ENCODE results near the gene CLP1.

CLP1 gene

DNA sequence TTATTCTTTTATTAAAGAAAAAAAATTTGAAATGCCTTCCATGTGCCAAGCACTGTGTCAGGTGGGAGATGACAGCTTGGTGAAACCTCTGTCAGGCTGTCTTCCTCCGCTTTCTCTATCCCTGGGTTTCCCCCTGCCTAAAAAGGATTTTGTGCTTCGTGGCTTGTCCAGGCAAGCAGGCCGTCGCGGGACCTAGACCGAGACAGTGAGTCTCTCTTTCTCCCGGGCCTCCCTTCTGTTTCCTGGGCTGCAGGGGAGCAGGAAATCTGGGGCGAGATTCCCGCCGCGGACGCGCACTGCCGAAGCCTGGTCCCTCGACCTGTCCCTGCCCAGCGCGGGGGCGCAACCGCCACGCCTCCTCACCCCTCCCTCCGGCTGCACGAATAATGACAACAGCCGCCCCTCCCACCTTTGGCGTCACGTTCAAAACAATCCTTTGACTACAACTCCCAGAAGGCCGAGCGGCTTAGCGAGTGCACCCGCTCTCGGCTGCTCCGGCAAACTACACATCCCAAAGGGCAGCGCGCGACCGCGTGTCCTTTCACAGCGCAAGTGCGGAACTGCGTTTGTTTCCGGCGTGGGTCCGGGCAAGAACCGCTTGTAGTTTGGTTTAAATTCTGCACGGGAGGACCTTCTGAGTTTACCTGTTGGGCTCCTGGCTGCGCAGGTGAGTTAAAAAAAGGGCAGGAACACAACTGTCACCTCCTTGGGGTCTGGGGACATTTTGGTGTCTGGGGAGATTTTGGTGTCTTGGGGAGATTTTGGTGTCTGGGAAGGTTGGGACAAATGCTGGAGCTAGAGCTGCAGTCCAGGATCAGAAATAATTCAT is at the start of gene CLP1:
CLP1 (plus strand) TSS at position 569 of the 829 bp plus-strand sequence. CDS start 1,715 bp downstream, outside the sequence.
- peak; percentile 99 for DNase-seq
- in situ Hi-C loops (cut with MboI; ENCODE audit: low pct_unique_long_range_greater_than_20kb, low sequenced_read_pairs), result no loop called here

DNA sequence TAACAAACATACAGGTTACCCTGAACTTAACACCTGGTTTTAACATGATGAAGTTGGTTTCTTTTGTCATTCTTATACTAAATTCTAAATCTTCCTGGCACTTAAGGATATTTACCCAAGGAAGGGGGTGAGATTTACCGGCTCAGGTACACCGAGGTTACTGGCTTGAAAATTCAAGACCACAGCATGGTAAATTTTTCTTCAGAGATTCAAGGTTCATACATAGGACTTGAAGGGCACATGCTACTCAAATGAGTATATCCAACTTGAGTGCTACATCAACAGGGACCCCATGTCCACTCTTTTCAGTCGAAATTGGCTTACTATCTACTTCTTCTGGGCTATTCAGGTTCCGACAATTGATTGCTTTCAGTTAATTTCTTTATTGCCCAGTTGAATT is 47.4 kb upstream of the CLP1 start:
- in situ Hi-C loops (cut with MboI; ENCODE audit: low pct_unique_long_range_greater_than_20kb, low sequenced_read_pairs), result no loop called here
- no peak for DNase-seq

DNA sequence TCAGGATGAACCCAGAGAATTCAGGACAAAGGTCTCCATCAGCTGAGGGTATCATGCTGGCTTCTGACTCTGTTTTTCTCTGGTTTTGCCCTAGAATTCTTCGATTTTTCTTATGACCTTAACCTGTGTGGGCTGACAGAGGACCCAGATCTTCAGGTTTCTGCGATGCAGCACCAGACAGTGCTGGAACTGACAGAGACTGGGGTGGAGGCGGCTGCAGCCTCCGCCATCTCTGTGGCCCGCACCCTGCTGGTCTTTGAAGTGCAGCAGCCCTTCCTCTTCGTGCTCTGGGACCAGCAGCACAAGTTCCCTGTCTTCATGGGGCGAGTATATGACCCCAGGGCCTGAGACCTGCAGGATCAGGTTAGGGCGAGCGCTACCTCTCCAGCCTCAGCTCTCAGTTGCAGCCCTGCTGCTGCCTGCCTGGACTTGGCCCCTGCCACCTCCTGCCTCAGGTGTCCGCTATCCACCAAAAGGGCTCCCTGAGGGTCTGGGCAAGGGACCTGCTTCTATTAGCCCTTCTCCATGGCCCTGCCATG is 43.3 kb upstream of the CLP1 start:
- in situ Hi-C loops (cut with MboI; ENCODE audit: low pct_unique_long_range_greater_than_20kb, low sequenced_read_pairs), result no loop called here
- no peak for DNase-seq

DNA sequence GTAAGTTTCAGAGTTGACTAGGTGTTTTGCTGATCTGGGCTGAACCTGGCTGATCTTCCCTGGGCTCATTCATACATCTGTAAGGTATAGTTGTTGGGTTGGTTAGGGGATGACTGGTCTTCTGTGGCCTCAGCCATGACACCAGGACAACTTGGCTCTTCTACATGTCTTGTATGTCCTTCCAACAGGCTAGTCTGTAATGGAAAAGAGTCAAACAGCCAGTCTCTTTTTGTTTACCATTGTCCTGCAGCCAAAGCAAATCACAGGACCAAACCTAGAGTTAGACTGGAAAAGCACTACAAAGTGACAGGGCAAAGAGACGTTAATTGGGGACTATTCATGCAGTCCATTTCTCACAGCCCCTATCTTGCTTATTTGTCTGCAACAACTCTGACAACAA is 42.3 kb upstream of the CLP1 start:
- in situ Hi-C loops (cut with MboI; ENCODE audit: low pct_unique_long_range_greater_than_20kb, low sequenced_read_pairs), result no loop called here
- no peak for DNase-seq

DNA sequence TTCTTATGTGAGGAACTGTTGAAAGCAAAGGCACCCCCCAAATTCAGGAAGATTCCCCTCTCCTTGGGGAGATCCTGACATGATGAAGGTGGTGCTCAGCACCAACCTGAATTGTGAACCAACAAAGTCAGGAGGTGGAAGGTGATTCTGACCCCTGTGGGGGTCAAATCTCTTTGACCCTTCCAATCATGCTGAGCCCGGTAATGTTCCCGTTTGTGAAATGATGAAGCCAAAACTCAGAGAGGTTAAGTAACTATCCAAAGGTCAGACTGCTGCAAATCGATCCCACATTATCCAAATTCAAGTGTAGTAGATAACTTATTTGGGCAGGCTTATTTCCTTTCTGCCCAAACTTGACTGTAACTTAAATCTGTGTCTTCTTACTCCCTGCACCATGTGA is 41.0 kb upstream of the CLP1 start:
- DNase-seq, result no peak
- in situ Hi-C loops (cut with MboI; ENCODE audit: low pct_unique_long_range_greater_than_20kb, low sequenced_read_pairs), result no loop called here

DNA sequence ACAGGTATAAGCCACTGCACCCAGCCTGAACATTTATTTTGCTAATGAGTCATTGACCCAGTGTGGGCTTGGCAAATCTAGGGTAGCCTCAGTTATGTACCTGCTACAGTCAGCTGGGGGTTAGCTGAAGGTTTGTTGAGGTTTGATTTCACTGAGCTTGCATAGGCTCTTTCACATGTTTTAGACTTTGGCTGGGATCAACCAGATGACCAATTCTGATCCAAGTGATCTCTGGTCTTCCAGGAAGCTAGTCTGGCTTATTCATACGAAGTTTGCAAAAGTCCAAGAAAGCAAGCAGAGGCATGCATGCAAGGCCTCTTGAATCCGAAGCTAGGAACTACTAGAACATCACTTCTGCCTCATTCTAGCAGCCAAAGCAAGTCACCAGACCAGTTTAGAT is 39.1 kb upstream of the CLP1 start:
- in situ Hi-C loops (cut with MboI; ENCODE audit: low pct_unique_long_range_greater_than_20kb, low sequenced_read_pairs), result no loop called here
- DNase-seq, result no peak

DNA sequence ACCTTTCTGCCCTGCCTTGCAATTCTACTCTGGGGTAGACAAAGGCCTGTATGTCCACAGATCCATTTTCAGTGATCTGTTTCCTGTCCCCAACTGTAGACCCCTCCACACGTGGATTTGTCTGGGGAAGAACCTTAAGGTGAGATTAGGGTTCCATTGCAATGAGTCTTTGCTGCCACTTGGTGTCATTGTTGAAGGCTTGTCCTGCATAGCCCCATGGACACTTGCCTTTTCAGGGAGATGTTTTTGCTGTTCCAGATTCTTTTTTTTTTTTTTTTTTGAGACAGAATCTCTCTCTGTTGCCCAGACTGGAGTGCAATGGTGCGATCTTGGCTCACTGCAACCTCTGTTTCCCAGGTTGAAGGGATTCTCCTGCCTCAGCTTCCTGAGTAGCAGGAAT is 38.2 kb upstream of the CLP1 start:
- in situ Hi-C loops (cut with MboI; ENCODE audit: low pct_unique_long_range_greater_than_20kb, low sequenced_read_pairs), result no loop called here

DNA sequence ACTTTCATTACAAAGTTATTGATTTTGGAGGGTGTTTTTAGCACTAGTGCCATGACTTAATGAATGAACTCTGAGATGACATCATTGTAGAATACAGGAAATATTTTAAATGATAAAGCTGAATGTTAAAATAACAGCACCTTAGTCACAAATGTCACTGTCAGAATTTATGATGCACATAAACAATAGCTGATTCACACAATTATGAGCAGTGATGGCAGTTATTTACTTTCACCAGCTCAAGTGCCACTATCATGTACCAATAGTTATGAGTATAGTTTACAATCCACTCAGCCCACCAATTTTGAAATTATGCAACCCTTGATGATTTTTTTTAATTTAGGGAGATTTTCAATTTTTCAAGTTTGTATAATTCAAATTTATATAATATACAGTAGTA is 37.1 kb upstream of the CLP1 start:
- in situ Hi-C loops (cut with MboI; ENCODE audit: low pct_unique_long_range_greater_than_20kb, low sequenced_read_pairs), result no loop called here
- no peak for DNase-seq

More for the DNA sequence above, 38.2 kb upstream of the CLP1 start:
- DNase-seq, result peak; percentile 47

DNA sequence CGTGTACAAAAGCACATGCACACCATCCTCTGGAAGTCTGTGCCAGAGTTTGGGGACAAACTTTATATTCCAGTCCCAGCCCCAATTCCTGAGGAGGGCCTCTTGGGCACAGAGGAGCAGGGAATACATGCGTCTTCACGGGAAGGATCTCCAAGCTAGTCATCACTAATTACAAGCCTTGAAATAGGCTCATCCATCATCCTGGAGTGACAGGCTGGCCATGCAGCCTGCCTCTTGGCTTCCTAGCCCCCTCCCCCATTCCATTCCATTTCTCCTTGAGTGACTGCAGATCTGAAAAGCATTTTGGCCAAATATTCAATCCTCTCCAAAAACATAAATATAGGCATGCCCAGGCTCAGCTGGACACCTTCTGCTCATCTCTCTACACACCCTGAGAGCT is 35.3 kb upstream of the CLP1 start:
- in situ Hi-C loops (cut with MboI; ENCODE audit: low pct_unique_long_range_greater_than_20kb, low sequenced_read_pairs), result no loop called here
- DNase-seq, result no peak

DNA sequence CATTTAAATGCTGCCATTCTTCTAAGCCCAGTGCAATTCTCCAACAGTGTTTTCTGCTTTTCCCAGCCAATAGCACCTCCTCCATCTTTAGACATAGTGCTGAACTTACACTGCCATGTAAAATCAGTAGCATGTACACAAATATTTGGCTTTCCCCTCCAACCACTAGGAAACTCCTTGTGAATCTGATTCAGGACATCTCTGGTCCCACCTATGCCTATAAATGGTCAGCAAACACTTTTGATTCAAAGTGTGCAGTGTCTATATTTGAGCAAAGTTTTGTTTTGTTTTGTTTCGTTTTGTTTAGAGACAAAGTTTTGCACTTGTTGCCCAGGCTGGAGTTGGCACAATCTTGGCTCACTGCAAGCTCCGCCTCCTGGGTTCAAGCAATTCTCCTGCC is 32.7 kb upstream of the CLP1 start:
- in situ Hi-C loops (cut with MboI; ENCODE audit: low pct_unique_long_range_greater_than_20kb, low sequenced_read_pairs), result no loop called here
- no peak for DNase-seq

DNA sequence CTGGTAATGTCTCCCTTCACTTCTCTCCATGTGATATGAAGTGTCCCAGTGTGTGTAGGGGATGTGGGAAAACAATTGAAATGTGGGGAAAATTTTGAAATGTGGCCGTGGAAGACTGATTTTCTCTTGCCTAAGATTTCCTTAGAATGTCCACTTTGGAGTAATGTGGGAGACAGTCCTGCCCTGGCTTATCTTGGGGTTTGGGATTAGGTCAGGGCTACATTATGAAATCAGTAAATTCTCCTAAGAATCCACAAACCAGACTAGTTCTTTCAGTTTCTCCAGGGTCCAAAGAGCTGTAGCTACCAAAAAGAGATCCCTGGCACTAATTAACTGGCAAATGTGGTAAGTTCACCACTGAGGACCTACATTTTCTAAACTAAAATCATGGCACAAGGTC is 30.7 kb upstream of the CLP1 start:
- in situ Hi-C loops (cut with MboI; ENCODE audit: low pct_unique_long_range_greater_than_20kb, low sequenced_read_pairs), result no loop called here
- no peak for DNase-seq

DNA sequence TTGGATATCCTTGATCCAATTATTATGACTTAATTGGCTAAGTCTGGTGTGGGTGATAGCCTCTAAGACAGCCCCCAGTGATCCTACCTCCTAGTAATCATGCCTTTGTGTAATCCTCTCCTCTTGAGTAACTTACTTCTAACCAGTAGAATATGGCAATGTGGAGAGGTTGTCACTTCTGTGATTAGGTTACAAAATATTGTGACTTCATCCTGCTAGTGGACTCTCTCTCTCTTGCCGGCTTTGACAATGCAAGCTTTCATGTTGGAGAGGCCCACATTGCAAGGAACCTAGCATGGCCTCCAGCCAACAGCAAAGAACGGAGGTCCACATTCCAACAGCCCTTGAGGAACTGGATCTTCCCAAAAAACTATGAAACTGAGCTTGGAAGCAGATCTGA is 27.4 kb upstream of the CLP1 start:
- in situ Hi-C loops (cut with MboI; ENCODE audit: low pct_unique_long_range_greater_than_20kb, low sequenced_read_pairs), result no loop called here
- DNase-seq, result no peak

DNA sequence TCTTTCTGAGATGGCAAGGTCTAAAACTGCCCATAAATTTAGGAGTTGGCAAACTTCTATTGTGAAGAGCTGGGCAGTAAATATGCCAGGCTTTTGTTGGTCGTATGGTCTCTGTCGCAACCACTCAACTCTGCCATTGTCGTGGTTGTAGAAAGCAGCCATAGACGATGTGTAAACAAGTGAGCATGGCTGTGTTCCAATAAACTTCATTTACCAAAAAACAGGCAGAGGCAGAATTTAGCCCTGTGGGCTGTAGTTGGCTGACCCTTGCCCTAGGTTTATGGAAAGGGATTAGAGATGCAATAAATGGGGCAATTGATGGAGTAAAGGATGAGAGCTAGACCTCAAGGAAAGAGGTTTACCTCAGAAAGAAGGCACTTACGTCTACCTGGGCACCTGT is 25.4 kb upstream of the CLP1 start:
- no peak for DNase-seq
- in situ Hi-C loops (cut with MboI; ENCODE audit: low pct_unique_long_range_greater_than_20kb, low sequenced_read_pairs), result no loop called here

DNA sequence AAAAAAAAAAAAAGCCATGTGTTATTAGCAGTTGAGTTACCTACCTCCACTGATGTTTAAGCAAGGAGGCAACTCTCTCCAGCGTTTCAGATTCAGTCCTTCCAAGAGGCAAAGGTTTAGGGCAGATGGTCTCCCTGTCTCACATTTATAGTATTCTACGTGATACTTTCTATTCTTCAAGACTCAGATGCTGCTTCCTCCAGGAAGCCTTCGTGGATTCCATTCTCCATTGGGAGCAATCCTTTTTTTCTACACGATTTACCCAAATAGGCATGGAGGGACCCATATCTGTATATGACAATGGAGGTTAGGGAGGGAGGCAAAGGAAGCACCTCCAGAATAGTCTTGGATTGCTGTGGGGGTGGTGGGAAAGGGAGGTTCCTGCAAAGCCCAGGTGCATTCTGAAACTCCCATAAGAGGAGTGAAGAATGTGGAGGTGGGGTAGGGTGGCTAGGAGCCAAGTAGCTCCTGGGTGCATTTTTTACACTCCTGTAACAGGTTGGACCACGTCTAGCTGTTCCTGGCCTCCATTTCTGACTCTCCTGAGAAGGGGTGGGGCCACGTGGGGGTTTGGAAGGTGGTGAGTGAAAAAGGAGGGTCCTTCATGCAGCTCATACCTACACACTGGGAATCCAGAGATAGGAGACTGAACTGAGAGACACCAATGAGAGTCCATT is 24.0 kb upstream of the CLP1 start:
- in situ Hi-C loops (cut with MboI; ENCODE audit: low pct_unique_long_range_greater_than_20kb, low sequenced_read_pairs), result no loop called here
- DNase-seq, result no peak

DNA sequence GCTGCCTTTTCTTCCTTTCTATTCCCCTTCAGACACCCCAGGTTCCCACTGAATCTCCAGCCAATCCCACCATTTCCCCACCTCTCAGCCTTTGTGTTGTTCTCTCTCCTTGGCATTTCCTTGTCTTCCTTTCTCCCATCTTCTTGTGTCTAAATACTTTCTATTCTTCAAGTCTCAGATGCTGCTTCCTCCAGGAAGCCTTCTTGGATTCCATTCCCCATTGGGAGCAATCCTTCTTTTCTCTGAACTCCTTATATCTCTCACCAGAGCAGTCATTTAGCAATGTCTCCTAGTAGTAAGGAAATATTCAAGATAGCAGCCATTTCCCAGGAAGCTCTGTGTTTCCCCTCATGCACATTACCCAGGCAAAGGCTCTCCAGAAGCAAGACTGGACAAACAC is 23.3 kb upstream of the CLP1 start:
- in situ Hi-C loops (cut with MboI; ENCODE audit: low pct_unique_long_range_greater_than_20kb, low sequenced_read_pairs), result no loop called here
- DNase-seq, result no peak

DNA sequence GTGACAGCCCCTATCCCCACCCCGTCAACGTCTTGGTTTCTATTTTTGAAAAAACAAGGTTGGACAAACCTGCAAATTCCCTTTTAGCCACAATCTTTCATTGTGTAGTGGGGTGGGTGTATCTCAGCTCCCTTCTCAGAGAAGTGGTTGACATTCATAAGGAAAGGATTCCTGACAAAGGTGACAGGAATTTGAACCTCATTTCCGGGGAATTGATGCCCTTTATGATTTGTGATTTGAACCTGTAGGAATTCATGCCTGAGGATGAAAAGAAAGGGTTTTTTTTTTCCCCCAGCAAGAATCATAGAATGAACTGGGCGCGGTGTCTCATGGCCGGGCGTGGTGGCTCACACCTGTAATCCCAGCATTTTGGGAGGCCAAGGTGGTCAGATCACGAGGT is 22.3 kb upstream of the CLP1 start:
- in situ Hi-C loops (cut with MboI; ENCODE audit: low pct_unique_long_range_greater_than_20kb, low sequenced_read_pairs), result no loop called here
- DNase-seq, result no peak

DNA sequence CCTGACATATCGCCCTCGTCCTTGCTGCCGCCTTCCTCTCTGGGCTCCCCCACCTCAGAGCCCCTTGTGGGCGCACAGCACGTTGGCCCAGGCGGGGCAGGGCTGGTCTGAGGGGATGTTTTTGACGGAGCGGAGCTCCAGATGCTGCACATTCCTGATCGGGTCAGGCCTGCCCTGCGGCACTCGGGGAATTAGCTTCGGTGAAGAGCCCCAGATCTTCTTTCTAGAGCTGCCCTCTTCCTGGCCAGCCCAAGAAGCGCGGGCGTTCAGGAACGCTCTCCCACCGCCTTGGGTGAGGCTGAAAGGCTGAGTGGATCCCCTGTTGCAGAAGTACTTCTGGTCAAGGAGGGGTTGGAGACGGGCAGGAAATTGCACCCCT is 19.9 kb upstream of the CLP1 start:
- in situ Hi-C loops (cut with MboI; ENCODE audit: low pct_unique_long_range_greater_than_20kb, low sequenced_read_pairs), result no loop called here
- DNase-seq, result no peak

DNA sequence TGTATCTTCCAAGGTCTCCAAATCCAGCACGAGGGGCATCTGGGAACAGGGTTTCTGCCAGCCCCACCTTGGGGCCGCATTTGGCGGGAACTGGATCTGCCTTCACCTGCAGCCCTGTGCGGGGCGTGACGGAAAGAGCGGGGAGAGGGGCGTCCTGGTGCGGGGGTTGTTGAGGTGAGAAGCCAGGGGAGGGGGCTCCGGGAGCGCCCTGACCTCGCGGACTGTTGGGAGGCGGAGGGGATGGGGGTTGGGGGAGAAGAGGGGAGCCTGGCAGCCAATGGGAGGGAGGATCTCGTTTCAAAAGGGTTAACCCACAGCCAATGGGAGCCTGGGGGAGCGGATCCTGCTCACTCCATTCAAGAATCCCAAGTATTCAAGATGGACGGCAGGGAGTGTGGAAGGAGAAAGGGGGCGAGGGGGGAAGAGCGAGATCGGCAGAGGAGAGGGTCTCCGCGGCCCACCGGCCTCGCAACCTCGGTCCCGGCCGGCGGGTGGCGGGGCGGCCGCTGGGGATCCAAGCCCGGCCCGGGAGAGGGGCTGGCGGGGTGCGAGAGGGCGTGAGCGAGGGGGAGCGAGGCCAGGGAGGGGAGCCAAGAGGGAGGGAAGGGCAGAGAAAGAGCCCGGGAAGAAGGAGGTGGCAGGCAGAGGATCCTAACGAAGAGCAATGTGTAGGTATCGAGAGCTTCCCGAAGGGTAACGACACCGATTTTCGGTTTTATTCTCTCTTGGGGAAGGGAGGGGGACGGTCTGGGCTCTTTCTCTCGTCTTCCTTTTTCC is 19.4 kb upstream of the CLP1 start:
- in situ Hi-C loops (cut with MboI; ENCODE audit: low pct_unique_long_range_greater_than_20kb, low sequenced_read_pairs), result no loop called here
- DNase-seq, result peak; percentile 80

DNA sequence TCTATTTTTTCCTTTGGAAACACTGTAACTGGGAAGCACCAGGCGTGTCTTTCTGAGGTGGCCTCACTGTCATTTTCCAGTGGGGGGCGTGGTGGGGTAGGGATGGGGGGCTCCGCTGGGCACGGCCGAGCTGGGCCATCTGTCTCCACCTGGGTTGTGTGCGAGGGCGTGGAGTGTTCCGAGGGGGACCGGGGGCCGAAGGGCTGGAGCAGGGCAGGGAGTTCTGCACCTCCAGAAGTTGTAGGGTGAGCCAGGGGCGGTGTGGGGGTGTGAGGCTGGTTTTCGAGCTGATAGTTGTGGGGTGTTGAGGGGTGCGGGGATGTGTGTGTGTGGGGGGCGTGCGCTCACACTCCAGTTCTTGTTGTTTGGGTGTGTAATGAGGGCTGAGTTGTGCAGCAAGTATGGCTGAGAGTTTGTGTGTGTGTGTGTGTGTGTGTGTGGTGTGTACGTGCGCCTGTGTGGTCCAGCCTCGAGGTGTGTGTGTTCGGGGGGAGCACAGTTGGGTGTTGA is 18.7 kb upstream of the CLP1 start:
- in situ Hi-C loops (cut with MboI; ENCODE audit: low pct_unique_long_range_greater_than_20kb, low sequenced_read_pairs), result no loop called here
- no peak for DNase-seq
